ENCODE results near the gene TRAF3IP1.

DNA sequence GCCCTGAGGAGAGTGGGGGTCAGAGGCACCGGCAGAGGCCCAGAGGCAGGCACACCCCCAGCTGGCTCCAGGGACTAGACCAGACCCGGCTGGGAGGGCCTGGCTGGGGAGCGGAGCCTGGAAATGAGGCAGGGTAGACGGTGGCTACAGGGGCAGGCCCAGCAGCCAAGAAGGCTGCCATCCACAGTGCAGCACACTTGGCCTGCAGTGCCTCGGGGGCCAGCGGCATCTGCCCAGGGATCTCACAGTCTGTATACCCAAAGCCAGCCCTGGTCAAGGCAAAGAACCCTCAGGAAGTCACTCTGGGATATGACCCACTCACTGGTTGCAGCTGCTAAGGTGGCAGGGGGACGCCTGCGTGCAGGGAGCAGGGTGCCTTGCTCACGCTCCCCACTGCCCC lies 49.7 kb upstream of the TRAF3IP1 start:
- TF ChIP-seq, protein P1, sequence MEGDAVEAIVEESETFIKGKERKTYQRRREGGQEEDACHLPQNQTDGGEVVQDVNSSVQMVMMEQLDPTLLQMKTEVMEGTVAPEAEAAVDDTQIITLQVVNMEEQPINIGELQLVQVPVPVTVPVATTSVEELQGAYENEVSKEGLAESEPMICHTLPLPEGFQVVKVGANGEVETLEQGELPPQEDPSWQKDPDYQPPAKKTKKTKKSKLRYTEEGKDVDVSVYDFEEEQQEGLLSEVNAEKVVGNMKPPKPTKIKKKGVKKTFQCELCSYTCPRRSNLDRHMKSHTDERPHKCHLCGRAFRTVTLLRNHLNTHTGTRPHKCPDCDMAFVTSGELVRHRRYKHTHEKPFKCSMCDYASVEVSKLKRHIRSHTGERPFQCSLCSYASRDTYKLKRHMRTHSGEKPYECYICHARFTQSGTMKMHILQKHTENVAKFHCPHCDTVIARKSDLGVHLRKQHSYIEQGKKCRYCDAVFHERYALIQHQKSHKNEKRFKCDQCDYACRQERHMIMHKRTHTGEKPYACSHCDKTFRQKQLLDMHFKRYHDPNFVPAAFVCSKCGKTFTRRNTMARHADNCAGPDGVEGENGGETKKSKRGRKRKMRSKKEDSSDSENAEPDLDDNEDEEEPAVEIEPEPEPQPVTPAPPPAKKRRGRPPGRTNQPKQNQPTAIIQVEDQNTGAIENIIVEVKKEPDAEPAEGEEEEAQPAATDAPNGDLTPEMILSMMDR (conservative IDR thresholded peaks at IDR 0.05; ENCODE audit: low read depth, low read length), result no peak
- TF ChIP-seq EZH2 (IDR thresholded peaks at IDR 0.05; ENCODE audit: low read length, unreplicated experiment), result no peak
